ENCODE results near the gene ABO. TPM values are rescaled to one million over a fixed set of nuclear protein-coding genes. Genes with fewer than 3 reads are reported as not detected.
"Not testable (repeated sequence)": the region's sequence is repeated elsewhere in the genome, so short reads cannot be mapped to it uniquely, and the experiment has no call there.

The ABO gene
- polyA plus RNA-seq, 3 donors: 15.3 to 19.2 (median 17.6) TPM

DNA sequence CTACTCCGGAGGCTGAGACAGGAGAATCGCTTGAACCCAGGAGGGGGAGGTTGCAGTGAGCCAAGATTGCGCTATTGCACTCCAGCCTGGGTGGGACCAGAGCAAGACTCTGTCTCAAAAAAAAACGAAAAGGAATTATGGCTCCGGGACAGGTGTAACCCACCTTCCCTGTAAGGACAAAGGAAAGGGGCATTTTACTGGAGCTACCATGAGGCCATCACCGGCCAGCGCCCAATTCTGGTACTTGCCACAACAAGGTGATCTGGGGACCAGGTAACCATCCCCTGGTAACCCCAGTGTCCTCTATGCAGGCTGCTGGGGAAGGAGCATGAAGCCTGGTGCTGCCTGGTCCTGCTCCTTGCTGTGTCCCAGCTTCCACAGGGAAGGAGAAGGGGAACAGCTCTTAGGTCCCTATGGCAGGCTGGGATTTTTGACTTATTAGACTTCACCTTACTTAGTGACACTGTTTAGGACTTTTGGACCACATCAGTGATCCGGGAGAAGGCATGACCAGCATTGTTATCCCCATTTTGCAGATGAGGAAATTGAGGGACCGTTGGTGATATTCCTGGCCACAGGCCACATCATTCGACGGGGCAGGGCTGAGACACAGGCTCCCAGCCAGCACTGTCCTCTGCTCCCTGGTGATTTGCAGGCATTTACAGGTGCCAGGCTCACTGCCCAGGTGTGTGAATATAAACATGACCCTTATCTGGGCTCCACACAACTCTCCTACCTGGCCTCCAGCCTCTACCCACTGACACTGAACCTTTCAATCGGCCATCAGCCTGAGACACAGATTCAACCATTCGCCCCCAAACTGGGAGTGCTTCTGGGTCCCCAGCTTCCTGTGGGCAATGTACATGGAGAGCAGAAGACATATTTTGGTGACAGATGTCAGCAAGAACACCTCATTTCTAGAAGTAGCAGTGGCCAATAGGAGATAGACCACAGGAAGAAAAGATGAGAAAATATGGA is 26.5 kb upstream of the ABO start:
- DNase-seq: no peak

DNA sequence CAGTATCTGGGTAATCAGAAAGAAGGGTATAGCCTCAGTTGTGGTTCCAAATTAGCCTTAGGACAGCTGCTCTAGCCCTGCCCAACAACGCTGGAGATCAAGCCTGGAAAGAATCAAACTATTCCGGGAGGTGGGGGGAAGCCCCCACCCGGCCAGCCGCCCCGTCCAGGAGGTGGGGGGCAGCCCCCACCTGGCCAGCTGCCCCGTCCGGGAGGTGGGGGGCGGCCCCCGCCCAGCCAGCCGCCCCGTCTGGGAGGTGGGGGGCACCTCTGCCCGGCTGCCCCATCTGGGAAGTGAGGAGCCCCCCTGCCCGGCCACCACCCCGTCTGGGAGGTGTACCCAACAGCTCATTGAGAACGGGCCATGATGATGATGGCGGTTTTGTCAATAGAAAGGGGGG is 25.0 kb upstream of the ABO start:
- not testable (repeated sequence) for DNase-seq

DNA sequence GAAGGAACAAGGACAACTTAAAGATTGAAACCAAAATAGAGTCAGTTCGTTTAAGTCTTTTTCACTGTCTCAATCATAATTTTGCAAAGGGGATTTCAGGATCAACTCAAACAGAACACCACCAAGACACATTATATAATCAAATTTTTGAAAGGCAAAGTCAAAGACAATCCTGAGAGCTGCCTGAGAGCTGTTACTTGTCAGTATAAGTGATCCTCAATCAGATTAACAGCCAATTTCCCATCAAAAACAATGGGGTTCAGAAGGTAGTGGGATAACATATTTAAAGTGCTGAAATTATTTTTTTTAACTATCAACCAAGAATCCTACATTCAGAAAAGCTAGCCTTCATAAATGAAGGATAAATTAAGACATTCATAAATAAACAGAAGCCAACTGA is 19.3 kb upstream of the ABO start:
- DNase-seq: no peak

DNA sequence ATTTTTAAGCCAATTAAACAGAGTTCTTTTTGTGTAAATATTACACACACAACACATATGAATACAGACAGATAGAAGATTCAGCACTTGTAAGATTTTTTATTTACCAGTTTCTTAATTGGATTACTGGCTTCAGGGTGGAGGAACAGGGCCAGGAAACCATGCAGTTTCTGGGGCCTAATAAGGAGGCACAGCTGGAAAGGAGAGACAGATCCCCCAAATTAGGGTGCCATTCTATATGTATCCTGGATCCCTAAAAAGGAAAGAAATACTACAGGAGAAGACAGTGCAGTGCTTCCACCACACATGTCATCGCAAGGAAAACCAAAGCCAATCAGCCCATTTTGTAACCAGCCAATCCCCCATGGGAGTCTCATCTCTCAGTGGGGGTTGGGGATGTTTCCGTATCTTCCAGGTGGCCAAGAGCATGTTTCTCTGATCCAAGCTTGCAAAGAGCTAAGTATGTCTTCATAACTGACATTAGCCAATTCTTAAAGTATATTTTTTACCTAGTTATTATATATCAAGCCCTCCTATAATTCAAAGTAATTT is 15.8 kb upstream of the ABO start:
- DNase-seq: no peak

DNA sequence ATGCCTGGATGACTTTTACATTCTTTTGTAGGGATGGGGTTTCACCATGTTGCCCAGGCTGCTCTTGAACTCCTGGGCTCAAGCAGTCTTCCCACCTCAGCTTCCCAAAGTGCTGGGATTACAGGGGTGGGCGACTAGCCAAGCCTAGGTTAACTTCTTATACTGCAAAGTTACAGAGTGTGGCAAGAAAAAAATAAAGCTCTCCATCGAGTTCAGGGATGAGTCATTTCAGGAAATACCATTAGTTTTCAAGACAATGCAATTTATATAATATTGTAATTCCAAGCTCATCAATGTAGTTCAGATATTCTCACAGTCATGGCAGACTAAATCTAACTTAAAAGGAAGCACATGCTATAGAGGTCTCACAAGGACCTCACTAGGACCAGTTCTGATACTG is 11.5 kb upstream of the ABO start:
- DNase-seq: no peak

DNA sequence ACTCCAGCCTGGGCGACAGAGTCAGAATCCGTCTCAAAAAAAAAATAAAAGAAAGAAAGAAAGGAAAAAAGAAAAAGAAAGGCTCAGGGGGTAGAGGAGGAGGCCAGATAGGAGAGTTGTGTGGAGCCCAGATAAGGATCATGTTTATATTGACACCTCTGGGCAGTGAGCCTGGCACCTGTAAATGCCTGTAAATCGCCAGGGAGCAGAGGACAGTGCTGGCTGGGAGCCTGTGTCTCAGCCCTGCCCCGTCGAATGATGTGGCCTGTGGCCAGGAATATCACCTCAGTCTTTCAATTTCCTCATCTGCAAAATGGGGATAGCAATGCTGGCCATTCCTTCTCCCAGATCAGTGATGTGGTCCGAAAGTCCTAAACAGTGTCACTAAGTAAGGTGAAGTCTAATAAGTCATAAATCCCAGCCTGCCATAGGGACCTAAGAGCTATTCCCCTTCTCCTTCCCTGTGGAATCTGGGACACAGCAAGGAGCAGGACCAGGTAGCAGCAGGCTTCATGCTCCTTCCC is 10.3 kb upstream of the ABO start:
- DNase-seq: no peak

DNA sequence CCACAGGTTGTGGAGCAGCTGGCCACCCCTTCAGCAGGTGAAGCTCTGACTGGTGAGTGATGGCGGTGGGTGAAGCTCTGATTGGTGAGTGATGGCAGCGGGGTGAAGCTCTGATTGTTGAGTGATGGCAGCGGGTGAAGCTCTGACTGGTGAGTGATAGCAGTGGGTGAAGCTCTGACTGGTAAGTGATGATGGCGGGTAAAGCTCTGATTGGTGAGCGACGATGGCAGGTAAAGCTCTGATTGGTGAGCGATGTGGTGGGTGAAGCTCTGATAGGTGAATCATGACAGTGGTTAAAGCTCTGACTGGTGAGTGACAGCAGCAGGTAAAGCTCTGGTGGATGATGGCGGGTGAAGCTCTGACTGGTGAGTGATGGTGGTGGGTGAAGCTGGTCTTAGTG is 9.4 kb upstream of the ABO start:
- no peak for DNase-seq

DNA sequence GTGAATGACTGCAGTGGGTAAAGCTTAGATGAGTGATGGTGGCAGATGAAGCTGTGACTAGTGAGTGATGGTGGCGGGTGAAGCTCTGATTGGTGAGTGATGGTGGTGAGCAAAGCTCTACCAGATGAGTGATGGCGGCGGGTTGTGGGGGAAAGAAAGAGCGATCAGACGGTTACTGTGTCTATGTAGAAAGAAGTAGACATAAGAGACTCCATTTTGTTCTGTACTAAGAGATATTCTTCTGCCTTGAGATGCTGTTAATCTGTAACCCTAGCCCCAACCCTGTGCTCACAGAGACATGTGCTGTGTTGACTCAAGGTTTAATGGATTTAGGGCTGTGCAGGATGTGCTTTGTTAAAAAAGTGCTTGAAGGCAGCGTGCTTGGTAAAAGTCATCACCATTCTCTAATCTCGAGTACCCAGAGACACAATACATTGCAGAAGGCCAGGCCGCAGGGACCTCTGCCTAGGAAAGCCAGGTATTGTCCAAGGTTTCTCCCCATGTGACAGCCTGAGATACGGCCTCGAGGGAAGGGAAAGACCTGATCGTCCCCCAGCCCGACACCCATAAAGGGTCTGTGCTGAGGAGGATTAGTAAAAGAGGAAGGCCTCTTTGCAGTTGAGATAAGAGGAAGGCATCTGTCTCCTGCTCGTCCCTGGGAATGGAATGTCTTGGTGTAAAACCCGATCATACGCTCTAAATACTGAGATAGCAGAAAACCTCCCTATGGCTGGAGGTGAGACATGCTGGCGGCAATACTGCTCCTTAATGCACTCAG is 8.4 kb upstream of the ABO start:
- not testable (repeated sequence) for DNase-seq

DNA sequence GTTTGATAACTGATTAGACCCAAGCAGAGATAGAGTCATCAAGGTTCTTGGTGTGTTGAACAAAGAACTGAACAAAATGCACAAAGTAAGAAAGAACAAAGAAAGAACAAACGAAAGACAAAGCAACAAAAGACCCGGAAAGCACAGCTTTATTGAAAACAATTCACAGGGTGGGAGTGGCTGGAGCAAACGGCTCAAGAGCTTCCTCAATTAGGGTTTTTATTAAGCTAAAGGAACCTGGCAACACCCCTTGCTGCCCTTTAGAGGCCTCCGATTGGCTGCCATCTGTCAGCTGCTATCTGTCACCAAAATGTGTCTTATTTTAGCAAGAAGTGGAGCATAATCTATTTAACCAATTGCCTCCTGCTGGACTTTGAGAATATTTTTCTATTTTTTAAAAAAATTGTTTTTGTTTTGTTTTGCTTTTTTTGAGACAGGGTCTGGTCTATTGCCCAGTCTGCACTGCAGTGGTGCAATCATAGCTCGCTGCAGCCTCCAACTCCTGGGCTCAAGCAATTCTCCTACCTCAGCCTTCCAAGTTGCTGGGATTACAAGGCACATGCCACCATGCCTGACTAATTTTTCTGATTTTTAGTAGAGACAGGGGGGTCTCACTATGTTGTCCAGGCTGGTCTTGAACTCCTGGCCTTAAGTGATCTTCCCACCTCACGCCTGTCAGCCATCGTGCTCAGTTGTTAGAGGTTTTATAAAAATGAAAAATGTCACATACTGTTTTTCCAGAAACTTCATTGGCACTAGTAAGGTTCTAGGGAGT is 7.7 kb upstream of the ABO start:
- no peak for DNase-seq

DNA sequence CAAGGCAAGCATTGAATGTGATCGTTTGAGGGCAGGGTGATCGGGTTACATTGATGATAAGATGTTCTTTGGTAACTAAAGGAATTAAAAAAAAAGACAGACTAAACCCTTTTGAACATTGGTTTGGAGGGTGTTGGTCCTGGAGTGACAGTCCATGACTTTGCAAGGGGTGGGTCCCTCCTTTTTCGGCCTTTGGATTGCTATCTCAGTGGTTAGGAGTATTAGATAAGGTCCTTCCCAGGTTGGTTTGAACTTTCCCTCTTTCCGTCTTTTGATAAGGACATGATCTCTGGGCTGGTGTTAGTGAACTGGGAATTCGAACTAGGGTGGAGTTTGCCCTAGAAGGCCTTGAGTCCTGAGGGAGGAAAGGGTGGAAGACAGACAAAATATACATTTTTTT is 5.4 kb upstream of the ABO start:
- DNase-seq: no peak

DNA sequence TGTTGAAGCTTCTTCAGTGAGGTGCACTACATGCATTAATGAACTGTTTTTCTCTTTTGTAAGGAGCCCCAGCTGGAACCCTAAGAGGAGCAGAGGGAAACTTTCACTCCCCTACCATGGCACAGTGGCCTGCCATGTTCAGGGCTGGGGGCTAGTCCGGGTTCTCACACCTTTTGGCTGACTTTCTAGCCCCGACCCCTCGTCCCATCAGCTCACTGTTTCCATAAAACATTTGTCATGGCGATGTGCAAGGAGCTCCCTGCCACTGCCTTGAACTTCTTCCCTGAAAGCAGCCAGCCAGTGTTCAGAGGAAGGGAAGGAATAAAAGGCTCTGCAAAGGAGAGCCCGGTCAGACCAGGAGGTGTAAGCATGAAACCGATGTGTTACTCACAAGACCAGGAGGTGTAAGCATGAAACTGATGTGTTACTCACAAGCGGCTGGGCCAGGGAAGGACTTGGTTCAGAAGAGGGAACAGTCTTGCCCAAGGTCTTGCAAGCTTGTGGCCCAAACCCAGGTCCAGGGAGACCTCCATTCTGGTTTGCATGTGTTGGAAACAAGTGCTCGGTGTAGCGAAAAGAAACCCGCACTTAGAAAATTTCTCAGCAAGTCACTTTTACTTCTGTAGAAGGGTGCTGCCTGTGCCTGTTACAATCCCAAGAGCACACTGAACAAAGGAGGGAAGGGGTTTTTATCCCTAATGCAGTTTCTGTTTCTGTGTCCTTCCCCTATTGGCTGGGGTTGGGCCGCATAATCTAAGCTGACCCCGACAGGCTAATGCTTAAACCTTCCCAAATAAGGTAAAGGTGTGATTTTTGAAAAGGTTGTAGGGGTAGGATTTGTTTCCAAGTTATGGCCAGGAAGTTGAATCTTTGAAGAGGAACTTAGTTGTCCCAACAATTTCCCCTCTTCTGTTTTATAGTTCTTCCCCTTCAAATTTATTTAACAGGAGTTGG is 3.4 kb upstream of the ABO start:
- DNase-seq: no peak

DNA sequence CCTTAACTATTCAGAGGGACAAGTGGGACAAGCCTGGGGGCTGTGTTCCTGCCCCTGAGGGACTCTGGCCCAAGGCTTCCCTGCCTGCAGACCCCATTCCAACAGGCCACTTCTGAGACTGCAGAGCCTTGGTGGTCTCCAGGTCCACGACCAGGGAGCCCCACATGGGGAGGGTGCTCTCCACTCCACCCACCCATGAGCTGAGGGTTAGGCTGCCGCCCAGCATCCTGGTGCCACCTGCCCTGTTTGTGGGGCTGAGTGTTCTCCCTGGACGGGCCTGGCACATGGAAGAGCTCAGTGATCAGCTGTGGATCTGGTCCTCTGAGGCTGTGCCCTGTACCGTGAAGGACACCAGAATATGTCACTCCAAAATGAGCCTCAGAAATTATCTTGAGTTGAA is 2.5 kb upstream of the ABO start:
- DNase-seq: no peak

DNA sequence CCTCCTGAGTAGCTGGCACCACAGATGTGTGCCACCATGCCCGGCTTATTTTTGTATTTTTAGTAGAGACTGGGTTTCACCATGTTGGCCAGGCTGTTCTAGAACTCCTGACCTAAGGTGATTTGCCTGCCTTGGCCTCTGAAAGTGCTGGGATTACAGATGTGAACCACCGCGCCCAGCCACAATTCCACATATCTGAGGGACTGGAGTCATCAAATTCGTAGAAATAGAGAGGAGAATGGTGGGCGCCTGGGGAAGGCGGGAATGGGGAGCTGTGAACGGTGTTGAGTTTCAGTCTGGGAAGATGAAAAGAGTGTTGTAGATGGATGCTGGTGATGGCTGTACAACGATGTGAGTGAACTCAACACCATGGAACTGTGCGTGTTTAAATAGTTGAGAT is 1.9 kb upstream of the ABO start:
- DNase-seq: no peak

DNA sequence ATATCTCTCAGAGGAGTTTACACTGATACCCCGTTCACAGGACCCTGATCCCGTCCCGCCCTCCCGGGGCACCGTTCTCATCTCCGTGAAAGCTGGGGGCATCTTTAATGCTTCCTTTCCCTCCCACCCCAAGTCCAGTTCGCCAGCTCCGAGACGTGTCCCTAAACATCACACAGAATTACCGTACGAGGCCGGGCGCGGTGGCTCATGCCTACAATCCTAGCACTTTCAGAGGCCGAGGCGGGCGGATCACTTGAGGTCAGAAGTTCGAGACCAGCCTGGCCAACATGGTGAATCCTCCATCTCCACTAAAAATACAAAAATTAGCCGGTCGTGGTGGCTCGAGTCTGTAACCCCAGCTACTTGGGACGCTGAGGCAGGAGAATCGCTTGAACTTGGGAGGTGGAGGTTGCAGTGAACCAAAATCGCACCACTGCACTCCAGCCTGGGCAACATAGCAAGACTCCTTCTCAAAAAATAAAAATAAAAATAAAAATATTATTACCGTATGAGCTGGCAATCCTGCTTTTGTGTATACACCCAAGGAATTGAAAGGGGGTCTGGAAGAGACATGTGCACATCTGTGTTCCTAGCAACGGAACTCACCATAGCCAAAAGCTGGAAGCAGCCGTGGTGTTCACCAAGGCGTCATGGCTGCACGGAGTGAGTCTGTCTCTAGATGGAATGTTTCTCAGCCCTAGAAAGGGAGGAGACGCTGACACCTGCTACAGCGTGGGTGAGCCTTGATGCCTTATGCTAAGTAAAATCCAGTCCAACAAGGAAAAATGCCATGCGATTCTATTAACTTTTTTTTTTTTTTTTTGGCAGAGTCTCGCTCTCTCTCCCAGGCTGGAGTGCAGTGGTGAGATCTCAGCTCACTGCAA is 1.2 kb upstream of the ABO start:
- no peak for DNase-seq

DNA sequence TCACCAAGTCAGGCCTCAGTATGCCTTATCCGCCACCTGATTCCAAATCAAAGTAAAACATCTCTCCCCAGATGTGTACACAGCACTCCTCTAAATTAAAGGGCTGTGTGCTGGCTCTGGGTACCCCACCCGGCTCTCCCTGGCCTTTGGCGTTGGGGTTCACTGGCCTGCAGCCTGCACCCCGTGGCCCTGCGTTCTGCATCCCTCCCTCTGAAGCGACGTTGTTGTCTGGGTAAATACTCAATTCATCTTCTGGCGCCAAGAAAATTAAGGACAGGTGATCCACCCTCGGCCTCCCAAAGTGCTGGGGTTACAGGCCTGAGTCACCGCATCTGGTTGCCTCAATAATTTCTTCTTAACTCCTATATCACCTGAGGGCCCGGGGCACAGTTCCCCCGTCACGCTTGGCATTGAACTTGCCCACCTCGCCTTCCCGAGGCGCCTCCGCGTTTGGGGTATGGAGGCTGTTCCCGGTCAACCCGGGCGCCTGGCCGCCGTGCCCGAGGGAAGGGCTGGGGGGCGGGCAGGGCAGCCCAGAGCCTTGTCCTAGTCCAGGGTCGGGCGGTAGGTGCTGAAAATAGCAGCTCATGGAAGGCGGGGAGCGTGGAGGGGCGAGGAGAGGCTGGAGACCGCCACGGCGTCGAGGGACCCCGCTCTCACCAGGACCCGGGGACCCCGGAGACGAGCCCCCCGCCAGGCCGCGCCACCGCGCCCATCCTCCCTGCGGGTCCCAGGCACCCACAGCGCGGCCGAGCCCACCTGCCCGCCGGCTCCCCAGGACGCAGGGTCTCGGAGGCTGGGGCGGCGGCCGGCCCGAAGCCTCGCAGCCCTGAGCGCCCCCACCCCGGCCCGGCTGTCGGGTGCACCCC is 531 bp downstream of the ABO start:
- DNase-seq: no peak

DNA sequence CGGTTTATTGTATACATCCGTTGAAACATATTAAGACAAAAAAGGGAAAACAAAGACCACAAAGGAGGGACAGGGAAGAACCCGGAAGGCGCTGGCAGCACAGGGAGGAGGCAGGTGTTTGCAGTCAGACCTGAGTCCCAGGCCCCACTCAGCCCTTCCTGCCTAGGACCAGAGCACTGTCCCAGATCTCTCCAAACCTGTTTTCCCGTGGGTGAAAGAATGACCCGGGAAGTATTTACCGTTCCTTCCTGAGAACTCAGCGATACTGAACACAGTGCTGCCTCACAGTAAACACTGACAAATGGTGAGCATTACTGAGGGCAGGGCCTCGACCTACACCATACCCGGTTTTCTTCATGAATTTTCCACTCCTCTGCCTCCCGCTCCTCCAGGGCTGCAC is 1.2 kb downstream of the ABO start:
- DNase-seq: no peak

DNA sequence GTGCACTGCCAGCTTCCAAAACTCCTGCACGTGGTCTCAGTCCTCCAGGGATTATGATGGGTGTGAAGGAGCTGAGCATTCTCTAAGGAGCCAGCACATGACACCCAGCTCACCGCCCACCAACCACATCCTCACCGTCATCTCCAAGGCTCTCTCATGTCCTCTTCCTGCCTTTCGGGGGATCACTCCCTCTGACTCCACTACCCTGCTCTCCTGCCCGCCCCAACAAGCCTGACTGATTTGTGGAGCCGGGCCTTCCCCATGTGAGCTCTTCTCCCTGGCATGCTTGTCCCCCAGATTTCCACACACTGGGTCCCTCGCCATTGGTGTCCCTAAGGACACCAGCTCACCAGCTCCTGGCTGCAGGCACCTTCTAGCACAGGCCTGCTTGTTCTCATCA is 1.9 kb downstream of the ABO start:
- no peak for DNase-seq

DNA sequence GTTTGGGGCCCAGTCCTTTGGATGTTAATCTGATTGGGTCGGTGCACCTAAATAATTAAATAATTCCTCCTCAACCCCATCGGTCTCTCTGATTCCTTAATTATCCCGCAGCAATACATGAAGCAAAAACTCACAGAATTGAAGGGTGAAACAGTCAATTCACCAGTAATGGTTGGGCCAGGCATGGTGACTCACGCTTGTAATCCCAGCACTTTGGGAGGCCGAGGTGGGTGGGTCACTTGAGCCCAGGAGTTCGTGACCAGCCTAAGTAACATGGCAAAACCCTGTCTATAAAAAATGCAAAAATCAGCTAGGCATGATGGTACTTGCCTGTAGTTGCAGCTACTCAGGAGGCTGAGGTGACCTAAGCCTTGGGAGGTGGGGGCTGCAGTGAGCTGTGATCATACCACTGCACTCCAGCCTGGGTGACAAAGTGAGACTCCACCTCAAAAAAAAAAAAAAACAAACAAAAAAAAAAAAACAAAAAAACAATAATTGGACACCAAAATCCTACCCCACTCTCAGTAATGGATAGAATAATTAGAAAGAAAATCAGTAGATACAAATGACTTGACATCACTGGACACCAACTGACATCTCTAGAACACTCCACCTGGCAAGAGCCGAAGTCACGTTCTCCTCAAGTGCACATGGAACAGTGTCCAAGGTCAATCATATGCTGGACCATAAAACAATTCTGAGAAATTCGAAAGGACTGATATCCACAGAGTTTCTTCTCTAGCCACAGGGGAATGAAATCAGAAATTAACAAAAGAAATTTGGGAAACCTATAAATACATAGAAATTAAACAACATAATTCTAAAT is 5.3 kb downstream of the ABO start:
- DNase-seq: no peak

Measured in renal pelvis (tissue), 4 donors.